ENCODE data around the gene F10.

DNA sequence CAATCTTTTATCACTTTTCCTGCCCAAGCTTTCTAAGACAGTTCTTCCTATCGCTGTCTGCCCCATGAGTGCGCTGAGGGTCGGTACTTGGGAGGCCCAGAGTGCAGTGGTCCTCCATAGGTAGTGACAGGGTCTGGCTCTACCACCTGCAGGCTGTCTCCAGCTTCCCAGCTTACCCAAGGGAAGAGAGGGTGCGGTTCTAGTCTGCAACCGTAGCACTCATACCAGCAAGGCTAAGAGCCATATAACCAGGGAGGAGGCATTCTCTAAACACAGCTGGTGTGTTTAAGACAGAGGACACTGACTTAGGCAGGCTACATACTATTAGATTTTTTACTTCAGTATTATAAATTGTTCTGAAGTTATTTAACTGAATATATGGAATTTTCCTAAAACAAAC lies 44.1 kb downstream of the F10 start:
- TF ChIP-seq, protein P1, sequence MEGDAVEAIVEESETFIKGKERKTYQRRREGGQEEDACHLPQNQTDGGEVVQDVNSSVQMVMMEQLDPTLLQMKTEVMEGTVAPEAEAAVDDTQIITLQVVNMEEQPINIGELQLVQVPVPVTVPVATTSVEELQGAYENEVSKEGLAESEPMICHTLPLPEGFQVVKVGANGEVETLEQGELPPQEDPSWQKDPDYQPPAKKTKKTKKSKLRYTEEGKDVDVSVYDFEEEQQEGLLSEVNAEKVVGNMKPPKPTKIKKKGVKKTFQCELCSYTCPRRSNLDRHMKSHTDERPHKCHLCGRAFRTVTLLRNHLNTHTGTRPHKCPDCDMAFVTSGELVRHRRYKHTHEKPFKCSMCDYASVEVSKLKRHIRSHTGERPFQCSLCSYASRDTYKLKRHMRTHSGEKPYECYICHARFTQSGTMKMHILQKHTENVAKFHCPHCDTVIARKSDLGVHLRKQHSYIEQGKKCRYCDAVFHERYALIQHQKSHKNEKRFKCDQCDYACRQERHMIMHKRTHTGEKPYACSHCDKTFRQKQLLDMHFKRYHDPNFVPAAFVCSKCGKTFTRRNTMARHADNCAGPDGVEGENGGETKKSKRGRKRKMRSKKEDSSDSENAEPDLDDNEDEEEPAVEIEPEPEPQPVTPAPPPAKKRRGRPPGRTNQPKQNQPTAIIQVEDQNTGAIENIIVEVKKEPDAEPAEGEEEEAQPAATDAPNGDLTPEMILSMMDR (conservative IDR thresholded peaks at IDR 0.05) = no peak
- no peak for TF ChIP-seq EZH2 (IDR thresholded peaks at IDR 0.05; ENCODE audit: low read depth)

Data from PC-9 (cell line).